Activated naive CD8-positive, alpha-beta T cell (primary cell): ENCODE data around the gene WFDC2.
A peak's percentile ranks its signal among the peaks of the same experiment; 100 is the strongest.
"Not testable (repeated sequence)": the region's sequence is repeated elsewhere in the genome, so short reads cannot be mapped to it uniquely, and the experiment has no call there.

Experiments
- H3K27ac Mint-ChIP-seq: one replicate; pipeline ENCODE4 v1.8.0; 2021; ENCODE audit warnings: mixed read lengths
- H3K27me3 Mint-ChIP-seq: one replicate; pipeline ENCODE4 v1.8.0; 2021; ENCODE audit warnings: mixed read lengths
- H3K36me3 Mint-ChIP-seq: one replicate; pipeline ENCODE4 v1.8.0; 2021; ENCODE audit warnings: mixed read lengths
- H3K4me1 Mint-ChIP-seq: one replicate; pipeline ENCODE4 v1.8.0; 2021; ENCODE audit warnings: low read depth, mixed read lengths
- H3K4me3 Mint-ChIP-seq: one replicate; pipeline ENCODE4 v1.8.0; 2021; ENCODE audit warnings: mild to moderate bottlenecking, mixed read lengths
- H3K9me3 Mint-ChIP-seq: one replicate; pipeline ENCODE4 v1.8.0; 2021; ENCODE audit warnings: low read depth, mixed read lengths

WFDC2 gene

GRCh38 chr20:45465491-45466266 lies 3.9 kb upstream of the WFDC2 start:
- peaks cover 6% of the 10 kb centered on the region for H3K36me3 Mint-ChIP-seq
- peaks cover 6% of the 10 kb centered on the region for H3K27me3 Mint-ChIP-seq
- H3K27ac Mint-ChIP-seq, result no peak overlapping the region
- H3K9me3 Mint-ChIP-seq, result no peaks in the 10 kb centered on the region
- H3K4me3 Mint-ChIP-seq, result no peak overlapping the region
- no peaks in the 10 kb centered on the region for H3K4me1 Mint-ChIP-seq

GRCh38 chr20:45467172-45467571 lies 2.4 kb upstream of the WFDC2 start:
- no peak overlapping the region for H3K27ac Mint-ChIP-seq
- H3K4me3 Mint-ChIP-seq, result no peak overlapping the region
- peaks cover 18% of the 10 kb centered on the region for H3K27me3 Mint-ChIP-seq
- peaks cover 6% of the 10 kb centered on the region for H3K36me3 Mint-ChIP-seq
- peaks cover 3% of the 10 kb centered on the region for H3K4me1 Mint-ChIP-seq
- no peaks in the 10 kb centered on the region for H3K9me3 Mint-ChIP-seq

GRCh38 chr20:45467861-45468260 lies 1.7 kb upstream of the WFDC2 start:
- Mint-ChIP-seq H3K27me3 (peaks cover 23% of the 10 kb centered on the region), H3K36me3 (peaks cover 6% of the 10 kb centered on the region), H3K9me3 (no peaks in the 10 kb centered on the region), H3K4me3 (no peak overlapping the region), H3K27ac (no peak overlapping the region), H3K4me1 (peaks cover 3% of the 10 kb centered on the region)

- Mint-ChIP-seq H3K9me3 (no peaks in the 10 kb centered on the region), H3K4me3 (peak overlapping the region; percentile 71), H3K27me3 (peaks cover 27% of the 10 kb centered on the region), H3K27ac (no peak overlapping the region), H3K4me1 (peaks cover 3% of the 10 kb centered on the region), H3K36me3 (peaks cover 6% of the 10 kb centered on the region)
Observed at GRCh38 chr20:45470262-45470931, 844 bp downstream of the WFDC2 start.

- peaks cover 26% of the 10 kb centered on the region for H3K27me3 Mint-ChIP-seq
- H3K4me1 Mint-ChIP-seq, result peaks cover 3% of the 10 kb centered on the region
- no peak overlapping the region for H3K27ac Mint-ChIP-seq
- no peaks in the 10 kb centered on the region for H3K9me3 Mint-ChIP-seq
- H3K36me3 Mint-ChIP-seq, result peaks cover 6% of the 10 kb centered on the region
- peak overlapping the region; percentile 71 for H3K4me3 Mint-ChIP-seq
Observed at GRCh38 chr20:45470937-45471336, 1.4 kb downstream of the WFDC2 start.

- not testable (repeated sequence) for H3K36me3 Mint-ChIP-seq, H3K27ac Mint-ChIP-seq, H3K4me3 Mint-ChIP-seq, H3K9me3 Mint-ChIP-seq, H3K4me1 Mint-ChIP-seq
- H3K27me3 Mint-ChIP-seq, result peaks cover 23% of the 10 kb centered on the region
Observed at GRCh38 chr20:45472286-45472685, 2.7 kb downstream of the WFDC2 start.

GRCh38 chr20:45477530-45478148 lies 8.1 kb downstream of the WFDC2 start:
- H3K9me3 Mint-ChIP-seq, H3K4me3 Mint-ChIP-seq, H3K36me3 Mint-ChIP-seq, H3K27ac Mint-ChIP-seq, H3K4me1 Mint-ChIP-seq: not testable (repeated sequence)
- peaks cover 26% of the 10 kb centered on the region for H3K27me3 Mint-ChIP-seq

- peaks cover 4% of the 10 kb centered on the region for H3K36me3 Mint-ChIP-seq
- no peaks in the 10 kb centered on the region for H3K9me3 Mint-ChIP-seq
- H3K4me1 Mint-ChIP-seq, result no peaks in the 10 kb centered on the region
- no peak overlapping the region for H3K27ac Mint-ChIP-seq
- peaks cover 22% of the 10 kb centered on the region for H3K27me3 Mint-ChIP-seq
- no peak overlapping the region for H3K4me3 Mint-ChIP-seq
Observed at GRCh38 chr20:45479822-45480221, 10.3 kb downstream of the WFDC2 start.

GRCh38 chr20:45484676-45485075 lies 15.1 kb downstream of the WFDC2 start:
- H3K9me3 Mint-ChIP-seq, result no peaks in the 10 kb centered on the region
- H3K27ac Mint-ChIP-seq, result no peak overlapping the region
- H3K4me1 Mint-ChIP-seq, result no peaks in the 10 kb centered on the region
- no peak overlapping the region for H3K4me3 Mint-ChIP-seq
- peaks cover 14% of the 10 kb centered on the region for H3K27me3 Mint-ChIP-seq
- H3K36me3 Mint-ChIP-seq, result no peaks in the 10 kb centered on the region

- no peak overlapping the region for H3K4me3 Mint-ChIP-seq
Observed at GRCh38 chr20:45485388-45485787, 15.8 kb downstream of the WFDC2 start.

GRCh38 chr20:45487231-45487635 lies 17.7 kb downstream of the WFDC2 start:
- H3K27me3 Mint-ChIP-seq, result peaks cover 10% of the 10 kb centered on the region
- H3K4me3 Mint-ChIP-seq, result no peak overlapping the region
- H3K9me3 Mint-ChIP-seq, result no peaks in the 10 kb centered on the region
- no peaks in the 10 kb centered on the region for H3K4me1 Mint-ChIP-seq
- H3K27ac Mint-ChIP-seq, result no peak overlapping the region
- no peaks in the 10 kb centered on the region for H3K36me3 Mint-ChIP-seq

More at GRCh38 chr20:45485388-45485787, 15.8 kb downstream of the WFDC2 start:
- Mint-ChIP-seq H3K27ac (no peak overlapping the region), H3K27me3 (peaks cover 11% of the 10 kb centered on the region), H3K4me1 (no peaks in the 10 kb centered on the region), H3K9me3 (no peaks in the 10 kb centered on the region), H3K36me3 (no peaks in the 10 kb centered on the region)

- peaks cover 10% of the 10 kb centered on the region for H3K27me3 Mint-ChIP-seq
- H3K4me3 Mint-ChIP-seq, result no peak overlapping the region
- no peak overlapping the region for H3K27ac Mint-ChIP-seq
- no peaks in the 10 kb centered on the region for H3K4me1 Mint-ChIP-seq
- H3K9me3 Mint-ChIP-seq, result no peaks in the 10 kb centered on the region
- no peaks in the 10 kb centered on the region for H3K36me3 Mint-ChIP-seq
Observed at GRCh38 chr20:45489083-45489531, 19.6 kb downstream of the WFDC2 start.

- H3K36me3 Mint-ChIP-seq, result no peaks in the 10 kb centered on the region
- H3K4me3 Mint-ChIP-seq, result no peak overlapping the region
- no peak overlapping the region for H3K27ac Mint-ChIP-seq
- H3K4me1 Mint-ChIP-seq, result no peaks in the 10 kb centered on the region
- no peaks in the 10 kb centered on the region for H3K9me3 Mint-ChIP-seq
- peaks cover 11% of the 10 kb centered on the region for H3K27me3 Mint-ChIP-seq
Observed at GRCh38 chr20:45495501-45495941, 26.0 kb downstream of the WFDC2 start.

GRCh38 chr20:45496166-45496565 lies 26.6 kb downstream of the WFDC2 start:
- H3K4me3 Mint-ChIP-seq, result no peak overlapping the region
- H3K36me3 Mint-ChIP-seq, result no peaks in the 10 kb centered on the region
- no peaks in the 10 kb centered on the region for H3K9me3 Mint-ChIP-seq
- no peak overlapping the region for H3K27ac Mint-ChIP-seq
- no peaks in the 10 kb centered on the region for H3K4me1 Mint-ChIP-seq
- peaks cover 10% of the 10 kb centered on the region for H3K27me3 Mint-ChIP-seq

- Mint-ChIP-seq H3K4me1 (no peaks in the 10 kb centered on the region), H3K27ac (no peak overlapping the region), H3K4me3 (no peak overlapping the region), H3K27me3 (peaks cover 15% of the 10 kb centered on the region), H3K9me3 (no peaks in the 10 kb centered on the region), H3K36me3 (no peaks in the 10 kb centered on the region)
Observed at GRCh38 chr20:45497971-45498494, 28.5 kb downstream of the WFDC2 start.
